ENCODE results near the gene RRP36.

- TF ChIP-seq CTCF (IDR thresholded peaks at IDR 0.05) = no peak
- no peak for TF ChIP-seq POLR2A (IDR thresholded peaks at IDR 0.05)
Observed at GRCh38 chr6:42989923-42990322, 31.5 kb upstream of the RRP36 start.

Data from body of pancreas (tissue), 4 donors.